Common myeloid progenitor, CD34-positive (primary cell): ENCODE data around the gene RFTN2.
A peak's percentile ranks its signal among the peaks of the same experiment; 100 is the strongest.

Experiments
- CTCF ChIA-PET: fragments of 350-600 bp; sonication (Branson Sonifier 250); formaldehyde crosslinking; loops from one replicate; lab custom pipeline; 2021; ENCODE audit warnings: antibody characterized with exemption; lab: Charles Lee
- POLR2A ChIA-PET: fragments of 350-600 bp; sonication (Branson Sonifier 250); formaldehyde crosslinking; loops from one replicate; lab custom pipeline; 2021; ENCODE audit warnings: antibody characterized with exemption; lab: Charles Lee
- DNase-seq, 3 donors: peaks; one replicate each; pipeline versions ENCODE4 v3.0.0 to v3.0.0-alpha.2; 2013
- H3K27ac ChIP-seq, 2 experiments: 1 replicate in 1 of 2; 2 replicates in 1 of 2; pipeline ENCODE4 v1.7.0; 2013; ENCODE audit warnings: inconsistent platforms in 2 of 2, low read length in 2 of 2, mild to moderate bottlenecking in 2 of 2, low read depth in 1 of 2, moderate library complexity in 1 of 2; ENCODE audit not compliant: severe bottlenecking in 2 of 2, insufficient read depth in 1 of 2, poor library complexity in 1 of 2
- H3K27me3 ChIP-seq, 5 experiments: replicated peaks in 2 of 5; 1 replicate in 3 of 5; 2 replicates in 2 of 5; pipeline versions ENCODE4 v1.6.1 to v1.7.0; 2013; ENCODE audit warnings: low read length in 4 of 5, mild to moderate bottlenecking in 2 of 5, moderate library complexity in 2 of 5, inconsistent platforms in 1 of 5; ENCODE audit not compliant: insufficient read depth in 5 of 5, control insufficient read depth in 4 of 5
- H3K36me3 ChIP-seq, 4 experiments: 1 replicate in 2 of 4; 2 replicates in 2 of 4; pipeline versions ENCODE4 v1.6.1 to v1.7.0; 2013; ENCODE audit warnings: low read length in 3 of 4, control low read depth in 1 of 4, mild to moderate bottlenecking in 1 of 4; ENCODE audit not compliant: control insufficient read depth in 4 of 4, insufficient read depth in 4 of 4
- H3K4me1 ChIP-seq, 4 experiments: 1 replicate in 3 of 4; 2 replicates in 1 of 4; pipeline versions ENCODE4 v1.6.1 to v1.7.1; 2013; ENCODE audit warnings: low read length in 3 of 4, mild to moderate bottlenecking in 3 of 4, control low read depth in 1 of 4, inconsistent platforms in 1 of 4, moderate library complexity in 1 of 4; ENCODE audit not compliant: control insufficient read depth in 4 of 4, insufficient read depth in 4 of 4; ENCODE audit errors: control extremely low read depth in 1 of 4
- H3K4me3 ChIP-seq, 7 experiments: 1 replicate in 4 of 7; 2 replicates in 3 of 7; pipeline versions ENCODE4 v1.5.1 to v1.7.0; 2013; ENCODE audit warnings: mild to moderate bottlenecking in 7 of 7, low read length in 6 of 7, moderate library complexity in 6 of 7, inconsistent platforms in 2 of 7, low read depth in 2 of 7, control low read depth in 1 of 7; ENCODE audit not compliant: insufficient read depth in 4 of 7, control insufficient read depth in 1 of 7; ENCODE audit errors: extremely low read depth in 1 of 7
- H3K9me3 ChIP-seq, 5 experiments: 1 replicate in 4 of 5; 2 replicates in 1 of 5; pipeline versions ENCODE4 v1.6.1 to v1.7.1; 2013; ENCODE audit warnings: low read length in 4 of 5, mild to moderate bottlenecking in 2 of 5, inconsistent platforms in 1 of 5, low read depth in 1 of 5, moderate library complexity in 1 of 5; ENCODE audit not compliant: control insufficient read depth in 4 of 5, insufficient read depth in 2 of 5; ENCODE audit errors: control extremely low read depth in 1 of 5
- WGBS: methylation state at CpG from one replicate; pipeline ENCODE4 v1.1.5; 2013; ENCODE audit not compliant: insufficient coverage; 5-methylcytosine and 5-hydroxymethylcytosine counted together

Gene RFTN2

DNA sequence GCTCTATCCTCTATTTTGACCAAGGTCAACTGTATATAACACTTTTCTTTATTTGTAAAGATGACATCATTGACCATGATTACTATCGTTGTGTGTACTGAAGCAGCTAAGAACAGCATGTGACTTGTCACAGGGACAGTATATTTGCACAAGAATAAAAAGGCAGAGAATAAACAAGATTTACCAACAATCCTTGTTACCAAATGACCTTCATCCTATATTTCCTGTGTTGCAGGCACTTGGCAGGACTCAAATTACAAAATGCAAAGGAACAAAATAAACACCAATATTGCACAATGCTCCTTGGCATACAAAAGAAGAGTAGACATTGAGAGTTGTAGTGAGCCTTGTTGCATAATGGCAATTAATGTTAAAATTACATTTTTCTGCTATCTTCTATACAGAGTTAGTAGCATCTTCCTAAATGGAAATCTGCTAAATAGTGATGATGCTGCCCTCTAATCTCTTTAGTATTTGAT lies 61.8 kb downstream of the RFTN2 start:
- no CpG with 5 or more reads among the region's 1 CpG for WGBS
- Histone ChIP-seq H3K4me1 (no peaks in the 10 kb centered on the region), H3K27ac (no peak overlapping the region), H3K9me3 (no peaks in the 10 kb centered on the region), H3K4me3 (no peak overlapping the region), H3K27me3 (no peaks in the 10 kb centered on the region), H3K36me3 (no peaks in the 10 kb centered on the region)
- ChIA-PET POLR2A (no interaction called here), CTCF (no interaction called here)
- DNase-seq = no peak

DNA sequence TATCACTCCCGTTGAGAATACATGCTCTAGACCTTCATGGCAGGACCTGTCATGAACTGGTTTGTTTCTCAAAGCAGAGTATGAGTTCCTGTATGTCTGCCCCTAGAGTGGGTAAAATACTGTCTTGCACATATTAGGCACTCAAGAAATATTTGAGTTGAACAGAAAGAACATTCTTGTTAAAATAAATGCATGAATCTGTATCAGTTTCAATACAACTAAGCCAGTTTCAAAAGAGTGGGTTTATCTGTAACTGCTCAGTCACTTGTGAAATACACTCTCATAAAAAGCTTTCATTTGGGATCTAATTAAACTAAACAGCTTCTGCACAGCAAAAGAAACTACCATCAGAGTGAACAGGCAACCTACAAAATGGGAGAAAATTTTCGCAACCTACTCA lies 69.2 kb downstream of the RFTN2 start:
- CTCF ChIA-PET = no interaction called here
- no CpG with 5 or more reads among the region's 2 CpGs for WGBS
- no peak overlapping the region for H3K27ac ChIP-seq

GRCh38 chr2:197604117-197604860 lies 71.1 kb downstream of the RFTN2 start:
- Histone ChIP-seq H3K4me1 (peaks cover 0 to 5% (median 1%) of the 10 kb centered on the region in 4 experiments), H3K27ac (no peak overlapping the region), H3K36me3 (no peaks in the 10 kb centered on the region), H3K27me3 (no peaks in the 10 kb centered on the region), H3K9me3 (peaks cover 0 to 1% (median 0%) of the 10 kb centered on the region in 5 experiments), H3K4me3 (no peak overlapping the region)
- DNase-seq = no peak
- POLR2A ChIA-PET = no interaction called here
- CTCF ChIA-PET = interaction anchor here (0.5 kb wide), 1 partner anchor 135 kb away, joined by 3 read pairs; no protein-coding TSS in a partner anchor
- WGBS = no CpG with 5 or more reads among the region's 1 CpG

More for the DNA sequence above, 69.2 kb downstream of the RFTN2 start:
- Histone ChIP-seq H3K36me3 (no peaks in the 10 kb centered on the region), H3K27me3 (no peaks in the 10 kb centered on the region), H3K4me1 (no peaks in the 10 kb centered on the region), H3K4me3 (no peak overlapping the region), H3K9me3 (peaks cover 0 to 1% (median 0%) of the 10 kb centered on the region in 5 experiments)
- POLR2A ChIA-PET = no interaction called here
- no peak for DNase-seq

DNA sequence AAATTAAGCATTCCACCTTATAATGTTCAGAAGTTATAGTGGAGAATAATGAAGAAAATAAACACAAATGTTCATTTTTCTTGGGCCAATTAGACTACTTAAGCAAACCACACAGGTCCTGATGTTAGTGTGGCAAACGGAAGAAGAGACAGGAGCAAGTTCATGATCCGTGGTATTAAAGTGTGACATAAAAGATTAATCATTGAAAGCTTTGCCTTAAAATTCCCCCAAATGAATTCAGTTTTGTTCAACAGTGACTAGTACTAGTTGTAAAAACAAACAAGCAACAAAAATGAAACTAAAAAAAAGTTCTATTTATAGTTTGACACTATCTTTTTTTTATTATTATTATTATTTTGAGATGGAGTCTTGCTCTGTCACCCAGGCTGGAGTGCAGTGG lies 73.7 kb downstream of the RFTN2 start:
- no peaks in the 10 kb centered on the region for H3K36me3 ChIP-seq
- WGBS = no CpG with 5 or more reads among the region's 2 CpGs
- ChIA-PET POLR2A (interaction anchor here (0.6 to 0.7 kb wide), 2 partner anchors 127 to 1976 kb away, joined by 4 read pairs; no protein-coding TSS in a partner anchor), CTCF (interaction anchor here (1.9 kb wide), 1 partner anchor 99 kb away, joined by 5 read pairs; no protein-coding TSS in a partner anchor)
- H3K27ac ChIP-seq = no peak overlapping the region
- no peaks in the 10 kb centered on the region for H3K27me3 ChIP-seq
- H3K4me3 ChIP-seq = no peak overlapping the region
- H3K4me1 ChIP-seq = peaks cover 0 to 7% (median 2%) of the 10 kb centered on the region in 4 experiments
- peaks cover 0 to 1% (median 0%) of the 10 kb centered on the region in 5 experiments for H3K9me3 ChIP-seq
- no peak for DNase-seq

DNA sequence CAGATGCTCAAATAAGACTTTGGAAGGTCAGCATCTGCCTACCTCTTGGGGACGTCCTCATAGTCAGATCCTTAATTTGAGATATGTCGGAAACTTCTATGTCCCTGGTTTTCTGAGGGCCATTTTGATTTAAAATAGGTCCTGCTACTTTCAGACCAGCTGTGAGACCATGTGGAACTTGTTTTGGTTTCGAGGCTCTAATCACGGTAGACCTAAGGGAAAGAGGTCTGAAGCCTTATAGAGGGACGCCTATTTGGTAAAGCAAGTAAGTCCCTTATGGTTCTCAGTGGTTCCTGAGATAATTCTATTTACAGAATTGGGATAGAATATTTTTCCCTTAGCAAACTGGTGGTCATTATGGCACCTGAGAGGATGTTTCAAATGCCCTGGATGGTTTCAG lies 75.1 kb downstream of the RFTN2 start:
- peaks cover 0 to 7% (median 2%) of the 10 kb centered on the region in 4 experiments for H3K4me1 ChIP-seq
- DNase-seq = no peak
- no peak overlapping the region for H3K4me3 ChIP-seq
- no peaks in the 10 kb centered on the region for H3K27me3 ChIP-seq
- no peak overlapping the region for H3K27ac ChIP-seq
- whole genome bisulfite sequencing = 90% methylated on average over 5 of the region's 5 CpGs
- ChIA-PET CTCF (no interaction called here), POLR2A (no interaction called here)
- H3K9me3 ChIP-seq = no peaks in the 10 kb centered on the region
- H3K36me3 ChIP-seq = no peaks in the 10 kb centered on the region

- H3K9me3 ChIP-seq = no peaks in the 10 kb centered on the region
- ChIA-PET CTCF (interaction anchor here (0.9 kb wide), 1 partner anchor 111 kb away, joined by 3 read pairs; no protein-coding TSS in a partner anchor), POLR2A (no interaction called here)
- H3K36me3 ChIP-seq = no peaks in the 10 kb centered on the region
- H3K4me1 ChIP-seq = peaks cover 0 to 7% (median 2%) of the 10 kb centered on the region in 4 experiments
- H3K4me3 ChIP-seq = peak overlapping the region in 3 of 7 experiments; percentile 22 to 68 (median 49)
- H3K27me3 ChIP-seq = no peaks in the 10 kb centered on the region
- H3K27ac ChIP-seq = no peak overlapping the region
- WGBS = 0% methylated on average over 5 of the region's 11 CpGs
- DNase-seq = peak; percentile 73 to 87 (median 85)
These were observed 76.0 kb downstream of the RFTN2 start for GRCh38 chr2:197599285-197599965.

- CTCF ChIA-PET = no interaction called here
- DNase-seq = no peak
- POLR2A ChIA-PET = no interaction called here
- Histone ChIP-seq H3K27me3 (no peaks in the 10 kb centered on the region), H3K4me3 (no peak overlapping the region), H3K36me3 (no peaks in the 10 kb centered on the region), H3K9me3 (no peaks in the 10 kb centered on the region), H3K27ac (no peak overlapping the region), H3K4me1 (peaks cover 0 to 7% (median 2%) of the 10 kb centered on the region in 4 experiments)
- WGBS = 92% methylated on average over 5 of the region's 5 CpGs
These were observed 76.9 kb downstream of the RFTN2 start for GRCh38 chr2:197598450-197598849.
